ENCODE data around the gene UQCC2. TPM values are rescaled to one million over a fixed set of nuclear protein-coding genes. Genes with fewer than 3 reads are reported as not detected.

The UQCC2 gene
- total and polyA plus RNA-seq, 7 donors = 118 to 184 (median 141) TPM

- intact Hi-C loops (cut with DNase I) = no loop called here
- no peak for ATAC-seq
- TF ChIP-seq, protein P1, sequence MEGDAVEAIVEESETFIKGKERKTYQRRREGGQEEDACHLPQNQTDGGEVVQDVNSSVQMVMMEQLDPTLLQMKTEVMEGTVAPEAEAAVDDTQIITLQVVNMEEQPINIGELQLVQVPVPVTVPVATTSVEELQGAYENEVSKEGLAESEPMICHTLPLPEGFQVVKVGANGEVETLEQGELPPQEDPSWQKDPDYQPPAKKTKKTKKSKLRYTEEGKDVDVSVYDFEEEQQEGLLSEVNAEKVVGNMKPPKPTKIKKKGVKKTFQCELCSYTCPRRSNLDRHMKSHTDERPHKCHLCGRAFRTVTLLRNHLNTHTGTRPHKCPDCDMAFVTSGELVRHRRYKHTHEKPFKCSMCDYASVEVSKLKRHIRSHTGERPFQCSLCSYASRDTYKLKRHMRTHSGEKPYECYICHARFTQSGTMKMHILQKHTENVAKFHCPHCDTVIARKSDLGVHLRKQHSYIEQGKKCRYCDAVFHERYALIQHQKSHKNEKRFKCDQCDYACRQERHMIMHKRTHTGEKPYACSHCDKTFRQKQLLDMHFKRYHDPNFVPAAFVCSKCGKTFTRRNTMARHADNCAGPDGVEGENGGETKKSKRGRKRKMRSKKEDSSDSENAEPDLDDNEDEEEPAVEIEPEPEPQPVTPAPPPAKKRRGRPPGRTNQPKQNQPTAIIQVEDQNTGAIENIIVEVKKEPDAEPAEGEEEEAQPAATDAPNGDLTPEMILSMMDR (IDR thresholded peaks at IDR 0.05) = no peak
- Histone ChIP-seq H3K27ac (no peak overlapping the region), H3K4me3 (no peak overlapping the region), H3K27me3 (ENCODE audit: insufficient read depth in 3 of 3, low read length in 2 of 3) (no peaks in the 10 kb centered on the region), H3K4me1 (no peaks in the 10 kb centered on the region), H3K9me3 (no peaks in the 10 kb centered on the region), H3K36me3 (ENCODE audit: insufficient read depth in 1 of 2, low read depth in 1 of 2) (no peaks in the 10 kb centered on the region)
- DNase-seq = no peak
- 79 to 87% (median 83%) methylated on average over 5 of the region's 5 CpGs for WGBS, 3 donors
Measured at GRCh38 chr6:33652002-33652401, 59.5 kb downstream of the UQCC2 start.

DNA sequence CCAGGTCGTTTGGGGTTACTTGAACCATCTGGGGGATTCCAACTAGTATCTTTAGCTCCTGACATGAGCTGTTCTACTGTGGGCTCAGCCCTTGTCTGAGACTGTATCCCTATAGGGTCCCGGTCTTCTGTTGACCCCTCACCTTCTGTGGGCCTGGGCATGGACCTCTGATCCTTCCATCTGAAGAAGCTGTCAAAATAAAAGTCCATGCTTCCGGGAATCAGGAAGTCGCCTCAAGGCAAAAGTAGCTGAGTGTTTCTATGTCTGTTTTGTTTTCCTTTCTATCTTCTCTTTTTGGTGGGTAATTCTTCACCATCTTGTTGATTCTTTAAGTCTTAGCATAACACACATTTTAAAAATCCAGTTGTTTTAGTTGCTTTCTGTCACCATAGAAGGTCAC lies 60.1 kb downstream of the UQCC2 start:
- intact Hi-C loops (cut with DNase I) = no loop called here
- Histone ChIP-seq H3K27ac (no peak overlapping the region), H3K36me3 (ENCODE audit: insufficient read depth in 1 of 2, low read depth in 1 of 2) (no peaks in the 10 kb centered on the region), H3K4me1 (no peaks in the 10 kb centered on the region), H3K9me3 (no peaks in the 10 kb centered on the region), H3K27me3 (ENCODE audit: insufficient read depth in 3 of 3, low read length in 2 of 3) (no peaks in the 10 kb centered on the region), H3K4me3 (no peak overlapping the region)
- ATAC-seq = no peak
- DNase-seq = no peak
- 67 to 72% (median 68%) methylated on average over 4 of the region's 4 CpGs for WGBS, 3 donors
- TF ChIP-seq, protein P1 (IDR thresholded peaks at IDR 0.05) = no peak

Other genes starting within 250 kb of the UQCC2 start
- 10 to 100 TPM; 10.3 to 22.1 (median 17.6) TPM for gene BAK1, start 131.4 kb downstream of the UQCC2 start, total RNA-seq
- 10 to 100 TPM; 19.8 to 55.9 (median 55.0) TPM for gene BAK1, start 131.4 kb downstream of the UQCC2 start, polyA plus RNA-seq
- gene ITPR3, start 90.4 kb downstream of the UQCC2 start, total RNA-seq = 1 to 10 TPM; 3.1 to 7.4 (median 4.1) TPM
- gene ITPR3, start 90.4 kb downstream of the UQCC2 start, polyA plus RNA-seq = 1 to 10 TPM; 1.9 to 5.5 (median 2.2) TPM
- 100 to 1,000 TPM; 113 to 363 (median 306) TPM for gene IP6K3, start 35.2 kb upstream of the UQCC2 start, total RNA-seq
- 100 to 1,000 TPM in 2 of 3 donors, 10 to 100 TPM in 1; 95.7 to 220 (median 175) TPM for gene IP6K3, start 35.2 kb upstream of the UQCC2 start, polyA plus RNA-seq
- 10 to 100 TPM; 21.3 to 38.8 (median 24.5) TPM for gene LEMD2, start 77.4 kb upstream of the UQCC2 start, total RNA-seq
- gene LEMD2, start 77.4 kb upstream of the UQCC2 start, polyA plus RNA-seq = 10 to 100 TPM; 37.3 to 63.3 (median 45.0) TPM
- not detected for gene MLN, start 92.3 kb upstream of the UQCC2 start, total RNA-seq
- gene MLN, start 92.3 kb upstream of the UQCC2 start, polyA plus RNA-seq = not detected

All from psoas muscle (tissue), 8 donors.